Testis (tissue), 2 donors: ENCODE measurements around the gene ADD1.

Source experiments
- CTCF ChIP-seq, 3 experiments: fragments of 450-650 bp in 2 of 3; fragments of 200-600 bp in 1 of 3; sonication (generic) in 1 of 3; IDR thresholded peaks; one replicate each; pipeline ENCODE4 v1.5.1; 2016 to 2019; ENCODE audit warnings: antibody characterized with exemption in 3 of 3, mild to moderate bottlenecking in 2 of 3, moderate library complexity in 1 of 3
- POLR2A ChIP-seq: fragments of 450-650 bp; IDR thresholded peaks from one replicate; pipeline ENCODE4 v1.6.1; 2017; ENCODE audit warnings: antibody characterized with exemption, mild to moderate bottlenecking, moderate library complexity

- no peak for TF ChIP-seq CTCF (IDR thresholded peaks at IDR 0.05)
- TF ChIP-seq POLR2A, result no peak
Observed at GRCh38 chr4:2827874-2828751, 15.5 kb upstream of the ADD1 start.
